Measurements from ENCODE around the gene KL.
A peak's percentile ranks its signal among the peaks of the same experiment; 100 is the strongest.

The KL gene

GRCh38 chr13:33078263-33078662, 62.0 kb downstream of the KL start:
- H3K27me3 ChIP-seq (ENCODE audit: insufficient read depth, poor library complexity, severe bottlenecking), result no peaks in the 10 kb centered on the region
- DNase-seq (ENCODE audit: low read depth in 1 of 2, low spot score in 1 of 2), result no peak
- TF ChIP-seq, protein P1, sequence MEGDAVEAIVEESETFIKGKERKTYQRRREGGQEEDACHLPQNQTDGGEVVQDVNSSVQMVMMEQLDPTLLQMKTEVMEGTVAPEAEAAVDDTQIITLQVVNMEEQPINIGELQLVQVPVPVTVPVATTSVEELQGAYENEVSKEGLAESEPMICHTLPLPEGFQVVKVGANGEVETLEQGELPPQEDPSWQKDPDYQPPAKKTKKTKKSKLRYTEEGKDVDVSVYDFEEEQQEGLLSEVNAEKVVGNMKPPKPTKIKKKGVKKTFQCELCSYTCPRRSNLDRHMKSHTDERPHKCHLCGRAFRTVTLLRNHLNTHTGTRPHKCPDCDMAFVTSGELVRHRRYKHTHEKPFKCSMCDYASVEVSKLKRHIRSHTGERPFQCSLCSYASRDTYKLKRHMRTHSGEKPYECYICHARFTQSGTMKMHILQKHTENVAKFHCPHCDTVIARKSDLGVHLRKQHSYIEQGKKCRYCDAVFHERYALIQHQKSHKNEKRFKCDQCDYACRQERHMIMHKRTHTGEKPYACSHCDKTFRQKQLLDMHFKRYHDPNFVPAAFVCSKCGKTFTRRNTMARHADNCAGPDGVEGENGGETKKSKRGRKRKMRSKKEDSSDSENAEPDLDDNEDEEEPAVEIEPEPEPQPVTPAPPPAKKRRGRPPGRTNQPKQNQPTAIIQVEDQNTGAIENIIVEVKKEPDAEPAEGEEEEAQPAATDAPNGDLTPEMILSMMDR (IDR thresholded peaks at IDR 0.05; ENCODE audit: insufficient read depth, low read length), result no peak
- TF ChIP-seq POLR2AphosphoS5 (IDR thresholded peaks at IDR 0.05; ENCODE audit: low read depth), result no peak
- TF ChIP-seq SPI1 (IDR thresholded peaks at IDR 0.05; ENCODE audit: borderline replicate concordance, low read depth), result no peak
- no peak for TF ChIP-seq GABPA (IDR thresholded peaks at IDR 0.05; ENCODE audit: low read depth)
- TF ChIP-seq REST (IDR thresholded peaks at IDR 0.05; ENCODE audit: insufficient replicate concordance, low read depth), result no peak
- H3K27ac ChIP-seq (replicated peaks), result no peak overlapping the region
- H3K4me3 ChIP-seq (replicated peaks; ENCODE audit: insufficient read depth, low read length), result no peak overlapping the region

GRCh38 chr13:33079960-33080359, 63.7 kb downstream of the KL start:
- DNase-seq (ENCODE audit: low read depth in 1 of 2, low spot score in 1 of 2), result peak in 1 of 2 experiments; percentile 57

DNA sequence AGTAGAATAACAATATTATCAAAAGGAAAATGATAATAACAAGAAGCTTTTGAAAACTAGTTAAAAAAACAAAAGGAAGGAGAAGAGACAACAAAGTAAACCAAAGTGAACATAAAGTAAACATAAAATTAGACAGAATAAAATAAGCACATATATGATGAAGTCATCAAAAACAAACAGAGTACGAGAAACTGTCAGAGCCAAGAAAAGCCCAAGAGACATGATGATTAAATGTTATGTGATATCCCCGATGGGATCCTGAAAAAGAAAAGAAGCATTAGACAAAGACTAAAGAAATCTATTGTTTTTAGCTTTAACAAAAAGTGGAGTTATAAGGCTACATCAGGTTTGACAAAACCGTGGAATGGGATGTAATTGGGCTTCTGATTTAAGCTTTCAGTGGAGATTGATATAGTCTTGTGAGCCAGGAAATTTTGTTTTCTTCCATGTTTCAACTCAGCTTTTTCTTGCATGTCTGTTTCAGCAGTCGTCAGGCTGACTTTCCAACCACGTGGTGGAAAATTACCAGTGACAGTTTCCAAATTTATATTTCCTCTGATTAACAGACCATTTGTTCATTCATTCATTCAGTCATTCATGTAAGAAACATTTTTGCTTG, 64.9 kb downstream of the KL start:
- no peak overlapping the region for H3K27ac ChIP-seq (replicated peaks)
- TF ChIP-seq SPI1 (IDR thresholded peaks at IDR 0.05; ENCODE audit: borderline replicate concordance, low read depth) (no peak), POLR2AphosphoS5 (IDR thresholded peaks at IDR 0.05; ENCODE audit: low read depth) (no peak), GABPA (IDR thresholded peaks at IDR 0.05; ENCODE audit: low read depth) (no peak), REST (IDR thresholded peaks at IDR 0.05; ENCODE audit: insufficient replicate concordance, low read depth) (no peak)
- TF ChIP-seq, protein P1 (IDR thresholded peaks at IDR 0.05; ENCODE audit: insufficient read depth, low read length), result no peak

More at GRCh38 chr13:33079960-33080359, 63.7 kb downstream of the KL start:
- H3K4me3 ChIP-seq (replicated peaks; ENCODE audit: insufficient read depth, low read length), result no peak overlapping the region
- H3K27me3 ChIP-seq (ENCODE audit: insufficient read depth, poor library complexity, severe bottlenecking), result no peaks in the 10 kb centered on the region
- no peak overlapping the region for H3K27ac ChIP-seq (replicated peaks)
- TF ChIP-seq REST (IDR thresholded peaks at IDR 0.05; ENCODE audit: insufficient replicate concordance, low read depth), result no peak
- peak; percentile 62; the same call in 1 of the 2 replicates for TF ChIP-seq SPI1 (IDR thresholded peaks at IDR 0.05; ENCODE audit: borderline replicate concordance, low read depth)

More for the DNA sequence above, 64.9 kb downstream of the KL start:
- no peak for DNase-seq (ENCODE audit: low read depth in 1 of 2, low spot score in 1 of 2)
- no peaks in the 10 kb centered on the region for H3K27me3 ChIP-seq (ENCODE audit: insufficient read depth, poor library complexity, severe bottlenecking)
- no peak overlapping the region for H3K4me3 ChIP-seq (replicated peaks; ENCODE audit: insufficient read depth, low read length)

All from HL-60 (cell line).